ENCODE data around the gene PRR18. TPM values are rescaled to one million over a fixed set of nuclear protein-coding genes. Genes with fewer than 3 reads are reported as not detected.

PRR18 gene
- polyA plus RNA-seq, 12 donors: 0.26 to 1.4 (median 0.78) TPM; not detected in 2

- DNase-seq: no peak
Measured at GRCh38 chr6:166306378-166307081, 1.7 kb downstream of the PRR18 start.

GRCh38 chr6:166305562-166306117, 2.6 kb downstream of the PRR18 start:
- DNase-seq: no peak

- DNase-seq: no peak
Measured at GRCh38 chr6:166304106-166304505, 4.1 kb downstream of the PRR18 start.

- no peak for DNase-seq
Measured at GRCh38 chr6:166301611-166302529, 6.3 kb downstream of the PRR18 start.

- no peak for DNase-seq
Measured at GRCh38 chr6:166300357-166300987, 7.7 kb downstream of the PRR18 start.

GRCh38 chr6:166297606-166298005, 10.6 kb downstream of the PRR18 start:
- DNase-seq: no peak

GRCh38 chr6:166296035-166296883, 11.9 kb downstream of the PRR18 start:
- no peak for DNase-seq

- no peak for DNase-seq
Measured at GRCh38 chr6:166293731-166294584, 14.2 kb downstream of the PRR18 start.

GRCh38 chr6:166289207-166290060, 18.8 kb downstream of the PRR18 start:
- no peak for DNase-seq

- DNase-seq: no peak
Measured at GRCh38 chr6:166286839-166287271, 21.3 kb downstream of the PRR18 start.

GRCh38 chr6:166285233-166285632, 23.0 kb downstream of the PRR18 start:
- DNase-seq: no peak

- no peak for DNase-seq
Measured at GRCh38 chr6:166284640-166285039, 23.6 kb downstream of the PRR18 start.

GRCh38 chr6:166282394-166283032, 25.7 kb downstream of the PRR18 start:
- DNase-seq: no peak

GRCh38 chr6:166281104-166281503, 27.1 kb downstream of the PRR18 start:
- no peak for DNase-seq

- no peak for DNase-seq
Measured at GRCh38 chr6:166279393-166279679, 28.9 kb downstream of the PRR18 start.

GRCh38 chr6:166278579-166279392, 29.4 kb downstream of the PRR18 start:
- DNase-seq: no peak

GRCh38 chr6:166277892-166278578, 30.2 kb downstream of the PRR18 start:
- DNase-seq: no peak
